ENCODE results near the gene FBXL15. TPM values are rescaled to one million over a fixed set of nuclear protein-coding genes. Genes with fewer than 3 reads are reported as not detected.

FBXL15 gene
- total RNA-seq, 1 donor from 2014 or later = 12.3 TPM

- Histone ChIP-seq H3K4me1 (peaks cover 30% of the 10 kb centered on the region), H3K4me3 (no peak overlapping the region), H3K36me3 (no peaks in the 10 kb centered on the region), H3K27me3 (ENCODE audit: low read depth) (no peaks in the 10 kb centered on the region), H3K9me3 (replicated peaks) (no peaks in the 10 kb centered on the region), H3K27ac (replicated peaks) (no peak overlapping the region)
- no peak for TF ChIP-seq CTCF (IDR thresholded peaks at IDR 0.05; ENCODE audit: borderline replicate concordance)
- intact Hi-C loops (cut with micrococcal nuclease) = no loop called here
- DNase-seq = no peak
Measured at GRCh38 chr10:102458656-102459055, 38.0 kb downstream of the FBXL15 start.

DNA sequence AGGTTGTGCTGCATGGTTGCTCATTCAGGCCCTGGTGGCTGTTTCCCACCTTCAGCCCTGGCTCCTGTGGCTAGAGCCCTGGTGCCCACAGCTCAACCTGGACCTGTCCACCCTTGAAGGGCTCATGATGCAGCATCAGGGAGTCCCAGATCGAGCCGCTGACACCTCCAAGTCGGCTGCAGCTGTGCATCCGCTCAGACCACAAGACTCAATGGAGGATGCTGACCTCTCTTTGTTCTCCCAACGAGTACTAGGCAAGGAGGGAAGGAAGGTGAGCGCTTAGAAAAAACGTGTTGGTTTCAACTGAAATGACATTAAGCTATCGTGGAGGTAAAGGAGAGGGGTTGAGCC lies 40.2 kb downstream of the FBXL15 start:
- H3K27ac ChIP-seq (replicated peaks) = no peak overlapping the region
- no peaks in the 10 kb centered on the region for H3K36me3 ChIP-seq
- H3K27me3 ChIP-seq (ENCODE audit: low read depth) = no peaks in the 10 kb centered on the region
- no peak for DNase-seq
- intact Hi-C loops (cut with micrococcal nuclease) = no loop called here
- no peak for TF ChIP-seq CTCF (IDR thresholded peaks at IDR 0.05; ENCODE audit: borderline replicate concordance)
- H3K9me3 ChIP-seq (replicated peaks) = no peaks in the 10 kb centered on the region
- peaks cover 31% of the 10 kb centered on the region for H3K4me1 ChIP-seq
- peak overlapping the region; percentile 73 for H3K4me3 ChIP-seq

- no peaks in the 10 kb centered on the region for H3K9me3 ChIP-seq (replicated peaks)
- H3K4me1 ChIP-seq = peaks cover 31% of the 10 kb centered on the region
- H3K27ac ChIP-seq (replicated peaks) = no peak overlapping the region
- intact Hi-C loops (cut with micrococcal nuclease) = no loop called here
- H3K27me3 ChIP-seq (ENCODE audit: low read depth) = no peaks in the 10 kb centered on the region
- DNase-seq = peak; percentile 92
- no peak for TF ChIP-seq CTCF (IDR thresholded peaks at IDR 0.05; ENCODE audit: borderline replicate concordance)
- no peaks in the 10 kb centered on the region for H3K36me3 ChIP-seq
- H3K4me3 ChIP-seq = peak overlapping the region; percentile 73
Measured at GRCh38 chr10:102461187-102462054, 40.8 kb downstream of the FBXL15 start.

DNA sequence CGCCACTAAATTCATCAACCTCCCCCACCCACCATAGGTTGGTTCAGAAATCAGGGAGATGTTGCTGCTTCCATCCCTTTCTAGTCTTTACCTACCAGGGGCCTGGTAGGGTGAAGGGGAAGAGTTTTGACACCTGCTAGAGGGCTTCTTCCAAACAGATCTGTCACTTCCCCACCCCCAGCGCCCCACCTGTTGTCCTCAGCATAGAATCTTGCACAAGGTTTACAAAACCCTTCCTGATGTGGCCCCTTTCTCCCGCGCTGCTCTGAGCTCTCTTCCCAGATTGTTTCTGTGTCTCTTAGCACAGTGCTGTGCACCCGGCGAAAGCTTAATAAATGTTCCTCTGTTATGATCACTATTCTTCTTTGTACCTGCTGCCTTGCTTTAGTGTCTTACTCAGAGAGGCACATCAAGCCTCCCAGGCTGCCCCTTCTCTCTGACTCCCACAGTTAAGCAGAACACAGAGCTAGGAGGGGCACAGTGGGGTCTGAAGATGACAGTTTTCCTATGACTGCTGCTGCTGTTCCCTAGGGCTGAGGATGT lies 41.9 kb downstream of the FBXL15 start:
- no peak for TF ChIP-seq CTCF (IDR thresholded peaks at IDR 0.05; ENCODE audit: borderline replicate concordance)
- Histone ChIP-seq H3K4me1 (peaks cover 32% of the 10 kb centered on the region), H3K4me3 (peak overlapping the region; percentile 43), H3K27ac (replicated peaks) (no peak overlapping the region), H3K27me3 (ENCODE audit: low read depth) (no peaks in the 10 kb centered on the region), H3K9me3 (replicated peaks) (no peaks in the 10 kb centered on the region), H3K36me3 (no peaks in the 10 kb centered on the region)
- intact Hi-C loops (cut with micrococcal nuclease) = no loop called here
- DNase-seq = no peak

DNA sequence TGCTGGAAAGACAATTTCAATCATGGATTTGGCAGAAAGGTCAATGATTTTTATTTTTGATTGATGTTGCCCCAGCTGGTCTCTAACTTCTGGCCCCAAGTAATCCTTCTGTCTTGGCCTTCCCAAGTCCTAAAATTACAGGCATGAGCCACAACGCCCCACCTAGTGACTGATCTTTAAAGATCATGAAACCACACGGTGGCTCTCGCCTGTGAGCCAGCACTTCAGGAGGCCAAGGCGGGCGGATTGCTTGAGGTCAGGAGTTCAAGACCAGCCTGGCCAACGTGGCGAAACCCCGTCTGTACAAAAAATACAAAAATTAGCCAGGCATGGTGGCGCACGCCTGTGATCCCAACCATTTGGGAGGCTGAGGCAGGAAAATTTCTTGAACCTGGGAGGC lies 43.3 kb downstream of the FBXL15 start:
- no peaks in the 10 kb centered on the region for H3K36me3 ChIP-seq
- H3K9me3 ChIP-seq (replicated peaks) = no peaks in the 10 kb centered on the region
- H3K27me3 ChIP-seq (ENCODE audit: low read depth) = no peaks in the 10 kb centered on the region
- intact Hi-C loops (cut with micrococcal nuclease) = no loop called here
- no peak overlapping the region for H3K4me3 ChIP-seq
- no peak for TF ChIP-seq CTCF (IDR thresholded peaks at IDR 0.05; ENCODE audit: borderline replicate concordance)
- H3K4me1 ChIP-seq = peaks cover 38% of the 10 kb centered on the region
- no peak for DNase-seq
- H3K27ac ChIP-seq (replicated peaks) = no peak overlapping the region

Data from left ventricle myocardium inferior (tissue), 1 donor.